Uterus (tissue), 2 donors: ENCODE data around the gene NCOA1.

ENCODE experiments used
- POLR2A ChIP-seq, 2 donors: fragments of 450-650 bp; IDR thresholded peaks; one replicate each; pipeline ENCODE4 v1.6.1; 2016; ENCODE audit warnings: antibody characterized with exemption in 2 of 2, mild to moderate bottlenecking in 1 of 2, moderate library complexity in 1 of 2
- TF ChIP-seq, protein P1 (sequence below), 4 experiments: fragments of 200-600 bp in 2 of 4; fragments of 450-650 bp in 2 of 4; sonication (generic) in 2 of 4; IDR thresholded peaks; one replicate each; pipeline ENCODE4 v1.5.1; 2016 to 2019; ENCODE audit warnings: antibody characterized with exemption in 4 of 4, mild to moderate bottlenecking in 2 of 4, moderate library complexity in 1 of 4

DNA sequence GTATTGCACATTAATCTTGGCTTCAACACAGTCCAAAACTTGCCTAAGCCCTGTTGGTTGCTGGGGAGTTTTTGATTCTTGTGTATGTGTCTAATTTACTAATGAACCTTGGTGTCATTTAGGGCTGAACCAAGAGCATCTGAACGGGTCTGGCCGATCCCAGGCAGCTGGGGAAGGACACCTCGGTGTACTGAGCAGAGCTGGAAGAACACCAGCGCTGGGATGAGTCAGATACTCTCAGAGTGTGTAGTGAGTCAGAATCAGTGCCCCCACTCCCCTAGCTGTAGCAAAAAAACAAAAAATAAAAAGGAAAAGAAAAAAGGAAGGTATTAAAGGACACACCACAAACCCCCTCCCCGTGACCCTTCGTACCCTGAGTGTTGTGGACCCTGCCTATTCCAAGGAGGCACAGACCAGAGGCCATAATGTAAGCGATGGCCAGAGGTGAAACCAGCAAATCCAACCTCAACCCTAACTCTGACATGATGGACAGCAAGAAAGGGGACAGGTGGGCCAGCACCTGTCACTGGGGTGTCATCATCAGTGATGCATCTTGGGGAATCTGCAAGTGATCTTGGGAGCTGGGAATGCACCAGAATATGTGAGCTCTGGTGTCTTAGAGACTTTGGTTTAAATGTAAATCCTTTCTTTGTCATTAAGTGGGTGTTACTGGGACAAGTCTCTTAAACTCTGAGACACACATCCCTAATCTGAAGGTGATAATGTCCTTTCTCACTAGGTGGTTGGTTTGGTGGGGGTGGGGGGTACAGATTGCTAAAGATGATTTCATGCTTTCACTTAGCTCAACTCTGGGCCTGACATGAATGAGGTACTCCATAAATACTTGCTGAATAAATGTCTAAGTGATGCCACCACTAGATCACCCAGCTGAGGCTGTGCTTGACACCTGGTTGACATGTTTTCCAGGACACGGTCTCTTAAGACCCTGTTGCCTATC is 34.2 kb upstream of the NCOA1 start:
- TF ChIP-seq, protein P1, sequence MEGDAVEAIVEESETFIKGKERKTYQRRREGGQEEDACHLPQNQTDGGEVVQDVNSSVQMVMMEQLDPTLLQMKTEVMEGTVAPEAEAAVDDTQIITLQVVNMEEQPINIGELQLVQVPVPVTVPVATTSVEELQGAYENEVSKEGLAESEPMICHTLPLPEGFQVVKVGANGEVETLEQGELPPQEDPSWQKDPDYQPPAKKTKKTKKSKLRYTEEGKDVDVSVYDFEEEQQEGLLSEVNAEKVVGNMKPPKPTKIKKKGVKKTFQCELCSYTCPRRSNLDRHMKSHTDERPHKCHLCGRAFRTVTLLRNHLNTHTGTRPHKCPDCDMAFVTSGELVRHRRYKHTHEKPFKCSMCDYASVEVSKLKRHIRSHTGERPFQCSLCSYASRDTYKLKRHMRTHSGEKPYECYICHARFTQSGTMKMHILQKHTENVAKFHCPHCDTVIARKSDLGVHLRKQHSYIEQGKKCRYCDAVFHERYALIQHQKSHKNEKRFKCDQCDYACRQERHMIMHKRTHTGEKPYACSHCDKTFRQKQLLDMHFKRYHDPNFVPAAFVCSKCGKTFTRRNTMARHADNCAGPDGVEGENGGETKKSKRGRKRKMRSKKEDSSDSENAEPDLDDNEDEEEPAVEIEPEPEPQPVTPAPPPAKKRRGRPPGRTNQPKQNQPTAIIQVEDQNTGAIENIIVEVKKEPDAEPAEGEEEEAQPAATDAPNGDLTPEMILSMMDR (IDR thresholded peaks at IDR 0.05): no peak
- TF ChIP-seq POLR2A (IDR thresholded peaks at IDR 0.05): no peak
